Measurements from ENCODE around the gene EMSY. TPM values are rescaled to one million over a fixed set of nuclear protein-coding genes. Genes with fewer than 3 reads are reported as not detected.

The EMSY gene
- total and polyA plus RNA-seq, 2 of the 13 experiments (the other 11 are each of a cell fraction or from before 2014, with no cell fraction given): 11.6 to 18.5 TPM

GRCh38 chr11:76444384-76445120 lies at the start of gene EMSY (continued):
- TF ChIP-seq ZNF234 (CRISPR knock-in tag; conservative IDR thresholded peaks at IDR 0.05) (no peak), HMGXB4 (CRISPR knock-in tag; IDR thresholded peaks at IDR 0.05; ENCODE audit: borderline replicate concordance in 1 of 2, low read depth in 1 of 2) (peak; percentile 75 to 79), NFE2L2 (IDR thresholded peaks at IDR 0.05; ENCODE audit: low read length) (no peak), ZNF512B (CRISPR knock-in tag; IDR thresholded peaks at IDR 0.05; ENCODE audit: borderline replicate concordance) (no peak; the same call in 1 of the 2 replicates), ZNF235 (CRISPR knock-in tag; IDR thresholded peaks at IDR 0.05; ENCODE audit: borderline replicate concordance) (no peak), JARID2 (CRISPR knock-in tag; IDR thresholded peaks at IDR 0.05; ENCODE audit: insufficient replicate concordance) (no peak), ZNF12 (CRISPR knock-in tag; IDR thresholded peaks at IDR 0.05) (no peak), ZNF879 (CRISPR knock-in tag; IDR thresholded peaks at IDR 0.05) (0 out of 2 replicates have a peak, but pooled peaks have one; percentile 64), ZNF790 (CRISPR knock-in tag; IDR thresholded peaks at IDR 0.05; ENCODE audit: borderline replicate concordance) (no peak), IKZF4 (CRISPR knock-in tag; IDR thresholded peaks at IDR 0.05; ENCODE audit: borderline replicate concordance, low read depth, not compliant biosample characterization) (no peak), SPEN (CRISPR knock-in tag; IDR thresholded peaks at IDR 0.05; ENCODE audit: low read depth) (peak; percentile 79), HNRNPUL1 (IDR thresholded peaks at IDR 0.05; ENCODE audit: low read depth, low read length) (no peak), TIGD3 (CRISPR knock-in tag; IDR thresholded peaks at IDR 0.05; ENCODE audit: borderline replicate concordance) (no peak), HNRNPK (IDR thresholded peaks at IDR 0.05; ENCODE audit: low read depth, low read length, poor library complexity, severe bottlenecking) (no peak), CENPX (CRISPR knock-in tag; IDR thresholded peaks at IDR 0.05) (no peak), HDAC1 (CRISPR knock-in tag; IDR thresholded peaks at IDR 0.05) (peak; percentile 73), THAP8 (CRISPR knock-in tag; IDR thresholded peaks at IDR 0.05; ENCODE audit: borderline replicate concordance) (no peak), FOXJ3 (CRISPR knock-in tag; IDR thresholded peaks at IDR 0.05; ENCODE audit: borderline replicate concordance) (no peak; the same call in 1 of the 2 replicates)
- TF ChIP-seq, protein P1, sequence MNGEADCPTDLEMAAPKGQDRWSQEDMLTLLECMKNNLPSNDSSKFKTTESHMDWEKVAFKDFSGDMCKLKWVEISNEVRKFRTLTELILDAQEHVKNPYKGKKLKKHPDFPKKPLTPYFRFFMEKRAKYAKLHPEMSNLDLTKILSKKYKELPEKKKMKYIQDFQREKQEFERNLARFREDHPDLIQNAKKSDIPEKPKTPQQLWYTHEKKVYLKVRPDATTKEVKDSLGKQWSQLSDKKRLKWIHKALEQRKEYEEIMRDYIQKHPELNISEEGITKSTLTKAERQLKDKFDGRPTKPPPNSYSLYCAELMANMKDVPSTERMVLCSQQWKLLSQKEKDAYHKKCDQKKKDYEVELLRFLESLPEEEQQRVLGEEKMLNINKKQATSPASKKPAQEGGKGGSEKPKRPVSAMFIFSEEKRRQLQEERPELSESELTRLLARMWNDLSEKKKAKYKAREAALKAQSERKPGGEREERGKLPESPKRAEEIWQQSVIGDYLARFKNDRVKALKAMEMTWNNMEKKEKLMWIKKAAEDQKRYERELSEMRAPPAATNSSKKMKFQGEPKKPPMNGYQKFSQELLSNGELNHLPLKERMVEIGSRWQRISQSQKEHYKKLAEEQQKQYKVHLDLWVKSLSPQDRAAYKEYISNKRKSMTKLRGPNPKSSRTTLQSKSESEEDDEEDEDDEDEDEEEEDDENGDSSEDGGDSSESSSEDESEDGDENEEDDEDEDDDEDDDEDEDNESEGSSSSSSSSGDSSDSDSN (CRISPR knock-in tag; IDR thresholded peaks at IDR 0.05): no peak; the same call in 1 of the 2 replicates
